GM12864 (cell line): ENCODE results near the gene AFF2.

Experiments
- DNase-seq: peaks from one replicate; pipeline ENCODE4 v3.0.0-alpha.2; 2011; ENCODE audit warnings: low read depth
- H3K4me3 ChIP-seq: 2 replicates; pipeline ENCODE4 v1.5.1; 2011; ENCODE audit warnings: mild to moderate bottlenecking, low read depth, low read length, control low read depth
- TF ChIP-seq, protein P1 (sequence below): IDR thresholded peaks from 2 replicates; pipeline ENCODE4 v1.5.1; 2011; ENCODE audit warnings: low read depth, mild to moderate bottlenecking, moderate library complexity, low read length, control low read depth, inconsistent platforms; ENCODE audit errors: missing control alignments

The AFF2 gene

DNA sequence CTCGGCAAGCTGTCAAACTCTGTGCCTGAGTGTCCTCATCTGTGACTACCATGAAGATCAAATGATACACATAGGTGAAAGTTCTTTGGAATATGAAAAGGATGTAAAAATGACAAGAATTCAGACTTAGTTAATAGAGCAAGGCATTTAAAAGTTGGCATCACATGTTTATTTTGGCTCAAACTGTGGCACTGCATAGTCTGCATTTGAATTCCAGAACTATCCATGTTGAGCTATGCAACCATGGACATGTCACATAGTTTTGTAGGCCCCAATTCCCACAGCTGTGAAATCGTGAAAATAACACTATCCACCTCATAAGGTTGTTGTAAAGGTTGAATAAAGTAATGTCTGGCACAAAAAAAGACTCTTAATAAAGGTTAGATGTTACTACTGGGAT is 33.9 kb downstream of the AFF2 start:
- H3K4me3 ChIP-seq = no peak overlapping the region
- no peak for DNase-seq
- TF ChIP-seq, protein P1, sequence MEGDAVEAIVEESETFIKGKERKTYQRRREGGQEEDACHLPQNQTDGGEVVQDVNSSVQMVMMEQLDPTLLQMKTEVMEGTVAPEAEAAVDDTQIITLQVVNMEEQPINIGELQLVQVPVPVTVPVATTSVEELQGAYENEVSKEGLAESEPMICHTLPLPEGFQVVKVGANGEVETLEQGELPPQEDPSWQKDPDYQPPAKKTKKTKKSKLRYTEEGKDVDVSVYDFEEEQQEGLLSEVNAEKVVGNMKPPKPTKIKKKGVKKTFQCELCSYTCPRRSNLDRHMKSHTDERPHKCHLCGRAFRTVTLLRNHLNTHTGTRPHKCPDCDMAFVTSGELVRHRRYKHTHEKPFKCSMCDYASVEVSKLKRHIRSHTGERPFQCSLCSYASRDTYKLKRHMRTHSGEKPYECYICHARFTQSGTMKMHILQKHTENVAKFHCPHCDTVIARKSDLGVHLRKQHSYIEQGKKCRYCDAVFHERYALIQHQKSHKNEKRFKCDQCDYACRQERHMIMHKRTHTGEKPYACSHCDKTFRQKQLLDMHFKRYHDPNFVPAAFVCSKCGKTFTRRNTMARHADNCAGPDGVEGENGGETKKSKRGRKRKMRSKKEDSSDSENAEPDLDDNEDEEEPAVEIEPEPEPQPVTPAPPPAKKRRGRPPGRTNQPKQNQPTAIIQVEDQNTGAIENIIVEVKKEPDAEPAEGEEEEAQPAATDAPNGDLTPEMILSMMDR = no peak

DNA sequence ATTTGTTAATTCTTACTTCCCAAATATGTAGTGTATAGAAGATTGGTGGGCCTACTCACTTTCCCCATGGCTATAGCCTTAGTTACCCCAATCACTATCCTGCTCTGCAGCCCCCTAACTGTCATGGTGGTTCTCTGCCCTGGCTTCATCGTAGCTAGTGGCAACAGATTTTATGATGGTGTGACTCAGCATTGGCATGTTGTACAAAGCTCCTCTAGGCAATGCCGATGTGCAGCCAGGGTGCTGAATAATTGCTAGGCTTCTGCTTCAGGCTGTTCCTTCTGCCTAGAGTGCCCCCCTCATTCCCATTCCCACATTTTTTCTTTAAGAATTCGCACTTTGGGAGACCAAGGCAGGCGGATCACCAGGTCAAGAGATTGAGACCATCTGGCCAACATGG is 35.2 kb downstream of the AFF2 start:
- DNase-seq = no peak
- TF ChIP-seq, protein P1 = no peak

DNA sequence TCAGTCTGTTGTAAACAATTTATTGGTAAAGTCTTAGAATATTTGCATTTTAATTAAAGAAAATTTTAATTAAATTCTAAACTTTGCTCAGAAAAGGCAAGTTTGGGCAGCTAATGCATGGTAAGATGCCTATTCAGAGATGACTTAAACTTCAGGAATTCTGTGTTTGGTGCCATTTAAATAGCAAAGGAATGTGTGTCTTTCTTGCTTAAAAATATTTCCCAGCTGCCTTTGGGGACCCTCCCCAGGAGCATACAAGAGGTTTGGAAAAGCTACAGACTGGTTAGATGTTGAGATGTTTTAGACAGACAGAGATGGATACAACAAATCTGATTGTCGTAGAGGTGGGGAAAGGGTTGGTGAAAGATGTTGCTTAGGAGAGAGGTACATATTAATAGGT is 36.5 kb downstream of the AFF2 start:
- no peak overlapping the region for H3K4me3 ChIP-seq
- TF ChIP-seq, protein P1 = no peak
- DNase-seq = no peak

More for the DNA sequence above, 35.2 kb downstream of the AFF2 start:
- no peak overlapping the region for H3K4me3 ChIP-seq

DNA sequence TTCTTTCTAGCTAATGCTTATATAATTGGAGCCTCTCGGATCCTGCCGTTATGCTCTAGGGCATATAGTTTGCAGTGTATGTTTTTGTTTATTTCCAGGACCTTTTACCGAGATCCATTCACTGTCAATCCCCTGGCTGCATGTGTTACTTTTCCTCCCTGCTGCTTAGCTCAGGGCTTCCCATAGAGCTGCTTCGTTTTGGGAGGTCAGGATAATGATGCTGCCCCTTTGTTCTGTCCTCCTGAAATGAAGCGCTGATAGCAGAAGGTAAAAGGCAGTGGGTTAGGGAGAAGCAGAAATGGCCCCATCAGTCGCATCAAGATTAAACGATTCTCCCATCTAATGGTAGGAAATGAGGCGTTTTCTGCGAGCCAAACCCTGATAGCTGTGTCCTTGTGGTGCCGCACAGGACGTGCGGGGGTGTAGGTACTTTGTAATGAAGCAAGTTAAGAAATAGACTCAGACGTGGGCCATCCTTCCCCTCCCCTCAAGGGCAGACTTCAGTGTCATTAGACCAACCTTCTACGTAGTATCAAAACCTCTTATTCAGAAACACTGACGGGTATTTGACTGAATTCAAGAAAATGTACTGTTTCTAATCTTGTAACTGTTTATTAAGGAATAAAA is 37.3 kb downstream of the AFF2 start:
- no peak overlapping the region for H3K4me3 ChIP-seq
- no peak for DNase-seq
- TF ChIP-seq, protein P1 = no peak

DNA sequence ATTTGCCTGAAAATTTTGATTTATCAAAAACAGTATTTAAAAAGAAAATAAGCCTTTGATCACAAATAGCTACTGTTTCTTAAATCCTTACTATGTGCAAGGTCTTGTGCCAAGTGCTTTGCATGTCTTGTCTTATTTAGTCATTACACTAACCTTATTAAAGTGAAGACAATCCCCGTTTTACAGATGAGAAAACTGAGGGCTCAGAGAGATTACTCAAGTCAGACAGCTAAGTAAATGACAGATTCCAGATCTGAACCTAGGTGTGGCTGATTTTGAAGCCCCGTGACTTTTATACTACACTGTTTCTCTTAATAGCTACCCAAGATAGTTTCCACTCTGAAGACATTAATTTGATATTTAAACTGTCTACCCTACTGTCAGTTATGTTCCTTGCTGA is 38.2 kb downstream of the AFF2 start:
- H3K4me3 ChIP-seq = no peak overlapping the region
- DNase-seq = no peak
- TF ChIP-seq, protein P1 = no peak

DNA sequence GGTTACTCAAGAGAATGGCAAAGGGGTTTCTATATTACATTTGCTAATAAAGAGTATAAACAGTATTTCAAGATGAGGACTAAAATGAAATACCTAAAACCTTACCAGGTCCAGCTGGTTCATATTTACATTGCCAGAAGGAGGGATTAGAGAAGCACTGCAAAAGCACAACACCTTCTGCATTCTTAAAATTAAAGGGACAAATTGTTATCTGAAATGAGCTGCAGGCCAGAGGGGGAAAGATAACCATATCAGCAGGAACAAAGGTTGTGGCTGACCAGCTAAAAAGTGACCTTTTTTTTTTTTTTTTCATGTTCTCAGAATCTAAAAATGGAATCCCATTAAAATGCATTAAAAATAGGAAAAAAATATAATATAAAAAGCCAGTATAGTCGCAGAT is 39.7 kb downstream of the AFF2 start:
- TF ChIP-seq, protein P1 = no peak
- DNase-seq = no peak
- no peak overlapping the region for H3K4me3 ChIP-seq

DNA sequence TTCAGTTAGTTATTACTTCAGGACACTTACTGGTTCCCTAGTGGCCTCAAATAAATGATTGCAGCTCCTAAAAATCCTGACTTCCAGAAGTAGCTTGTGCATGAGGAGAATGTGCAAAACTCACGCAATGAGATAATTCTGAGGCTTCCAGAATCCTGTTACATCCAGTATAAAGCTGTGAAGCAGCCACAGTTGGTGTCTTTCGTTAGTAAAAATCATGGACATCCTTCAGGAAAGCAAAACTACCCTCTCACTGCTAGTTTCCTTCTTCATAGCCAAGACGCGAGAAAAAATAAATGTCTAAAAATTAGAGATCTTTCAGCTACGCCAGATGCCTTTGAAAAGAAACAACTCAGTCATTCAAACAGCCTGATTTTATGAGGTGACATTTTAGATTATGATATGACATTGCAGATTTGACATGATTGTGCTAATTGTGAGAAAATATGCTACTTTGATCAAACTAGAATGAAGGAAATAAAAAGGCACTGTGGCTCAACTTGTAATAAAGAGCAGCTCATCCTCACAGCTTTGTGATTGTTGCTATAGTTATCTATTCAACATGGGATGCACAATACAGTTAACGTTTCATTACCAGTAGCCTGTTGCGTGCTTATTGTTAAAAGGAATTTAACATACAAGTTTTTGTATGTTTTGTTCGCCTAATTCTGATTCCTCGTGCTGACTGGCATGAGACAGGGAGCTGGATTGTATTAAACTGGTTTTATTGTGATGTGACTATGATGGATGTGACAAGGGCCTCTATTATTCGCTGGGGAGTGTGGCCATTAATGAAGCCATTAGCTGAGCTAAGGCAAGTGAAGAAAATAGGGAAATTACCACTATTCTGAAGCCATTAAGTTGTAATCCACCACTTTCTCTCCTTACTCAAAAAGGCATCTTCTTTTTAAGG is 40.5 kb downstream of the AFF2 start:
- TF ChIP-seq, protein P1 = no peak
- no peak overlapping the region for H3K4me3 ChIP-seq
- no peak for DNase-seq
